Stimulated activated CD8-positive, alpha-beta memory T cell treated with anti-CD3 and anti-CD28 coated beads, Interleukin-4, amount 100 ng/mL, for 48 hours (primary cell): ENCODE results near the gene ZNF32.

Experiments used
- DNase-seq: peaks from one replicate; pipeline ENCODE4 v3.0.0-alpha.2; 2020

ZNF32 gene

GRCh38 chr10:43648398-43649184, at the start of gene ZNF32:
ZNF32 (minus strand) TSS chr10:43648881; CDS start chr10:43646133, 2,748 bp downstream.
- DNase-seq, result peak; percentile 83

- DNase-seq, result no peak
Observed at GRCh38 chr10:43698156-43698555, 49.5 kb upstream of the ZNF32 start.

GRCh38 chr10:43696909-43697483, 48.3 kb upstream of the ZNF32 start:
- DNase-seq, result no peak

GRCh38 chr10:43695730-43696129, 47.0 kb upstream of the ZNF32 start:
- no peak for DNase-seq

GRCh38 chr10:43695321-43695720, 46.6 kb upstream of the ZNF32 start:
- DNase-seq, result no peak

- DNase-seq, result no peak
Observed at GRCh38 chr10:43694526-43694925, 45.8 kb upstream of the ZNF32 start.

- DNase-seq, result no peak
Observed at GRCh38 chr10:43693602-43694001, 44.9 kb upstream of the ZNF32 start.

GRCh38 chr10:43692051-43692825, 43.6 kb upstream of the ZNF32 start:
- DNase-seq, result no peak

- DNase-seq, result no peak
Observed at GRCh38 chr10:43691485-43691884, 42.8 kb upstream of the ZNF32 start.

- peak; percentile 92 for DNase-seq
Observed at GRCh38 chr10:43689955-43690771, 41.5 kb upstream of the ZNF32 start.

GRCh38 chr10:43689618-43689954, 40.9 kb upstream of the ZNF32 start:
- DNase-seq, result peak; percentile 62

GRCh38 chr10:43689007-43689491, 40.4 kb upstream of the ZNF32 start:
- DNase-seq, result no peak

GRCh38 chr10:43688348-43688892, 39.7 kb upstream of the ZNF32 start:
- DNase-seq, result no peak

- DNase-seq, result no peak
Observed at GRCh38 chr10:43687373-43687772, 38.7 kb upstream of the ZNF32 start.

- DNase-seq, result no peak
Observed at GRCh38 chr10:43686414-43686813, 37.7 kb upstream of the ZNF32 start.

GRCh38 chr10:43685744-43686143, 37.1 kb upstream of the ZNF32 start:
- no peak for DNase-seq

- no peak for DNase-seq
Observed at GRCh38 chr10:43684292-43684559, 35.5 kb upstream of the ZNF32 start.

GRCh38 chr10:43683451-43684291, 35.0 kb upstream of the ZNF32 start:
- DNase-seq, result peak; percentile 55

GRCh38 chr10:43682956-43683355, 34.3 kb upstream of the ZNF32 start:
- DNase-seq, result no peak

- no peak for DNase-seq
Observed at GRCh38 chr10:43681721-43682120, 33.0 kb upstream of the ZNF32 start.

- no peak for DNase-seq
Observed at GRCh38 chr10:43681220-43681619, 32.5 kb upstream of the ZNF32 start.

- no peak for DNase-seq
Observed at GRCh38 chr10:43680035-43680434, 31.4 kb upstream of the ZNF32 start.
